ENCODE results near the gene NLRP6.

The NLRP6 gene

DNA sequence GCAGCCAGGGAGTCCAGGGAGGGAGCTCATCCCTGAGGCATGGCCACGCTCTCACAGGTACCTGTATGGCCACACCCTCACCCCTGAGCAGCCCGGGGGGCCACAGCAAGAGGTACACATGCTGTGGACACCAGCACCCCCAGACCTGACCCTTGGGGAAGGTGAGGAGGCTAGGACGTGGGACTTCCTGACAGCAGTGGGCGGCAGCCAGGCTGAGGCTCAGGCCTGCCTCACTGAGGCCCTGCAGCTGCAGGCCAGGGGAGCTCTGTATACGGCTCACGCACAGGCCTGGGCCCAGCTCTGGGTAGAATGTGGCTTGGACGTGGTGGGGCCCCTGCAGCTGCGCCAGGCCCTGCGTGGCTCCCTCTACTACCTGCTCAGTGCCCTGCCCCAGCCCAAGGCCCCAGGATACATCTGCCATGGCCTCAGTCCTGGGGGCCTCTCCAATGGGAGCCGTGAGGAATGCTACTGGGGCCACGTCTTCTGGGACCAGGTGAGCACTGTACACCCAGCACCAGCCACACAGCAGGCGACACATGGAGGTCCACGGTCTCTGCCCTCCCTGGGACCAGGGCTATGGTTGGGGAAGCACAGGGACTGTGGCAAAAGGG, 12.5 kb downstream of the NLRP6 start:
- Histone ChIP-seq H3K4me3 (ENCODE audit: low read length) (no peak overlapping the region), H3K27ac (ENCODE audit: low read depth, low read length) (no peak overlapping the region), H3F3A (ENCODE audit: control insufficient read depth, insufficient read depth) (no peaks in the 10 kb centered on the region), H3K9me3 (ENCODE audit: control insufficient read depth, insufficient read depth, low read length) (no peaks in the 10 kb centered on the region), H3K27me3 (ENCODE audit: control insufficient read depth, low read length) (peaks cover 18% of the 10 kb centered on the region), H3K9me2 (replicated peaks; ENCODE audit: control insufficient read depth, low read length) (no peaks in the 10 kb centered on the region), H4K20me1 (ENCODE audit: control insufficient read depth, insufficient read depth, low read depth, low read length) (no peaks in the 10 kb centered on the region), H3K4me1 (ENCODE audit: control insufficient read depth, low read length) (peaks cover 31% of the 10 kb centered on the region), H3K36me3 (ENCODE audit: control insufficient read depth, low read length) (no peaks in the 10 kb centered on the region), H3K4me2 (ENCODE audit: low read length) (peak overlapping the region; percentile 71; the same call in 1 of the 2 replicates), H3K79me2 (ENCODE audit: control insufficient read depth, low read length) (no peaks in the 10 kb centered on the region)
- no peak for TF ChIP-seq EZH2phosphoT487 (IDR thresholded peaks at IDR 0.05; ENCODE audit: borderline replicate concordance, low read length)
- TF ChIP-seq, protein P1, sequence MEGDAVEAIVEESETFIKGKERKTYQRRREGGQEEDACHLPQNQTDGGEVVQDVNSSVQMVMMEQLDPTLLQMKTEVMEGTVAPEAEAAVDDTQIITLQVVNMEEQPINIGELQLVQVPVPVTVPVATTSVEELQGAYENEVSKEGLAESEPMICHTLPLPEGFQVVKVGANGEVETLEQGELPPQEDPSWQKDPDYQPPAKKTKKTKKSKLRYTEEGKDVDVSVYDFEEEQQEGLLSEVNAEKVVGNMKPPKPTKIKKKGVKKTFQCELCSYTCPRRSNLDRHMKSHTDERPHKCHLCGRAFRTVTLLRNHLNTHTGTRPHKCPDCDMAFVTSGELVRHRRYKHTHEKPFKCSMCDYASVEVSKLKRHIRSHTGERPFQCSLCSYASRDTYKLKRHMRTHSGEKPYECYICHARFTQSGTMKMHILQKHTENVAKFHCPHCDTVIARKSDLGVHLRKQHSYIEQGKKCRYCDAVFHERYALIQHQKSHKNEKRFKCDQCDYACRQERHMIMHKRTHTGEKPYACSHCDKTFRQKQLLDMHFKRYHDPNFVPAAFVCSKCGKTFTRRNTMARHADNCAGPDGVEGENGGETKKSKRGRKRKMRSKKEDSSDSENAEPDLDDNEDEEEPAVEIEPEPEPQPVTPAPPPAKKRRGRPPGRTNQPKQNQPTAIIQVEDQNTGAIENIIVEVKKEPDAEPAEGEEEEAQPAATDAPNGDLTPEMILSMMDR (IDR thresholded peaks at IDR 0.05; ENCODE audit: low read depth, low read length, poor library complexity, severe bottlenecking), result no peak

GRCh38 chr11:291281-292210, 13.3 kb downstream of the NLRP6 start:
- Histone ChIP-seq H3K4me3 (ENCODE audit: low read length) (no peak overlapping the region), H3K79me2 (ENCODE audit: control insufficient read depth, low read length) (no peaks in the 10 kb centered on the region), H3K9me2 (replicated peaks; ENCODE audit: control insufficient read depth, low read length) (no peaks in the 10 kb centered on the region), H3K36me3 (ENCODE audit: control insufficient read depth, low read length) (no peaks in the 10 kb centered on the region), H3K27ac (ENCODE audit: low read depth, low read length) (no peak overlapping the region), H3K4me1 (ENCODE audit: control insufficient read depth, low read length) (peaks cover 31% of the 10 kb centered on the region), H3F3A (ENCODE audit: control insufficient read depth, insufficient read depth) (no peaks in the 10 kb centered on the region), H4K20me1 (ENCODE audit: control insufficient read depth, insufficient read depth, low read depth, low read length) (no peaks in the 10 kb centered on the region), H3K9me3 (ENCODE audit: control insufficient read depth, insufficient read depth, low read length) (no peaks in the 10 kb centered on the region), H3K27me3 (ENCODE audit: control insufficient read depth, low read length) (peaks cover 18% of the 10 kb centered on the region), H3K4me2 (ENCODE audit: low read length) (no peak overlapping the region)
- TF ChIP-seq EZH2phosphoT487 (IDR thresholded peaks at IDR 0.05; ENCODE audit: borderline replicate concordance, low read length), result no peak
- TF ChIP-seq, protein P1 (IDR thresholded peaks at IDR 0.05; ENCODE audit: low read depth, low read length, poor library complexity, severe bottlenecking), result no peak

DNA sequence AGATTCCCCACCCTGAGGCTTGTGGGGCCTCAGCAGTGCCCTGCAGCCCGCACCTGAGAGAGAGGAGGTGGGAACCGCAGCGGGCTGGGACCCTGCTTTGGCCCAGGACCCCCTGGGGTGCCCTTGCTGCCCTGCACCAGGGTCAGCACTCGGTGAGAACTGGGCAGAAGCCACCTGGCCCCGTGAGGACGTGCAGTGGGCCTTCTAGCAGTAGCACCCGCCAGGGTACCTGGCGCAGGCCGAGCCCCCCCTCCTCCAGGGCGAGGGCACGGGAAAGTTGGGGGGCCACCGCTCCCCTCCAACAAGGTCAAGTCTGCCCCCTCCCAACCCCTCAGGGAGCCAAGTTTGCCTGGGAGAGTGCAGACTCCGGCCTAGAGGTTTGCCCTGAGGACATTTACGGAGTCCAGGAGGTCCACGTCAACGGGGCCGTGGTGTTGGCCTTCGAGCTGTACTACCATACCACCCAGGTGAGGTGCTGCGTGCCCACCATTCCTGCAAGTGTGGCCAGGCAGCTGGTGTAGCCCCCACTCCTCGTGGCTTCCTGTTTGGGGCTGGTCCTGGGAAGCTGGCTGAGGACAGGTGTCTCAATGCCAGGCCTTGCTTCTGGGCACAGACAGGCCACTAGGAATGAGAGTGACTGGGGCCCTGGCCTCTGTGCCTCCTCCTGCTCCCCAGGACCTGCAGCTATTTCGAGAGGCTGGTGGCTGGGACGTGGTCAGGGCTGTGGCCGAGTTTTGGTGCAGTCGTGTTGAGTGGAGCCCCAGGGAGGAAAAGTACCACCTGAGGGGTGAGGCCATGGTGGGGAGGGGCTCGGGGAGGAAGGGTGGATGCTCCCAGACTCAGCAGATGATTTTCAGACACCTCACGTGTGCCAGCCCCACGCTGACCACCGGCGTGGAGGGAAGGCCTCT, 14.3 kb downstream of the NLRP6 start:
- no peak overlapping the region for H3K4me3 ChIP-seq (ENCODE audit: low read length)
- peaks cover 12% of the 10 kb centered on the region for H3K27me3 ChIP-seq (ENCODE audit: control insufficient read depth, low read length)
- TF ChIP-seq EZH2phosphoT487 (IDR thresholded peaks at IDR 0.05; ENCODE audit: borderline replicate concordance, low read length), result no peak
- TF ChIP-seq, protein P1 (IDR thresholded peaks at IDR 0.05; ENCODE audit: low read depth, low read length, poor library complexity, severe bottlenecking), result no peak
- H3K79me2 ChIP-seq (ENCODE audit: control insufficient read depth, low read length), result no peaks in the 10 kb centered on the region
- no peaks in the 10 kb centered on the region for H3F3A ChIP-seq (ENCODE audit: control insufficient read depth, insufficient read depth)
- H3K4me2 ChIP-seq (ENCODE audit: low read length), result no peak overlapping the region
- H4K20me1 ChIP-seq (ENCODE audit: control insufficient read depth, insufficient read depth, low read depth, low read length), result no peaks in the 10 kb centered on the region
- peaks cover 25% of the 10 kb centered on the region for H3K4me1 ChIP-seq (ENCODE audit: control insufficient read depth, low read length)
- H3K9me2 ChIP-seq (replicated peaks; ENCODE audit: control insufficient read depth, low read length), result no peaks in the 10 kb centered on the region
- no peaks in the 10 kb centered on the region for H3K36me3 ChIP-seq (ENCODE audit: control insufficient read depth, low read length)
- no peaks in the 10 kb centered on the region for H3K9me3 ChIP-seq (ENCODE audit: control insufficient read depth, insufficient read depth, low read length)
- no peak overlapping the region for H3K27ac ChIP-seq (ENCODE audit: low read depth, low read length)
